Ascending aorta (tissue), 2 donors: Measurements from ENCODE around the gene GARIN5B. TPM values are rescaled to one million over a fixed set of nuclear protein-coding genes. Genes with fewer than 3 reads are reported as not detected.

Source experiments
- DNase-seq, 2 donors: peaks; one replicate each; pipeline ENCODE4 v3.0.0-alpha.2; 2019; ENCODE audit warnings: low spot score in 2 of 2
- H3K27ac ChIP-seq, 2 donors: fragments of 200-600 bp; sonication (generic); one replicate each; pipeline ENCODE4 v1.5.1; 2016 to 2017; ENCODE audit warnings: mild to moderate bottlenecking in 1 of 2
- H3K27me3 ChIP-seq: fragments of 200-600 bp; sonication (generic); one replicate; pipeline ENCODE4 v1.5.1; 2017
- H3K36me3 ChIP-seq, 2 donors: fragments of 200-600 bp; sonication (generic); one replicate each; pipeline ENCODE4 v1.5.1; 2016
- H3K4me1 ChIP-seq, 2 donors: fragments of 200-600 bp; sonication (generic); one replicate each; pipeline ENCODE4 v1.5.1; 2016 to 2017; ENCODE audit warnings: mild to moderate bottlenecking in 1 of 2
- H3K4me3 ChIP-seq, 2 donors: fragments of 200-600 bp; sonication (generic); one replicate each; pipeline ENCODE4 v1.5.1; 2016 to 2017; ENCODE audit warnings: mild to moderate bottlenecking in 1 of 2
- H3K9me3 ChIP-seq, 2 donors: fragments of 200-600 bp; sonication (generic); one replicate each; pipeline ENCODE4 v1.5.1; 2016
- CTCF ChIP-seq, 3 experiments: fragments of 200-600 bp in 2 of 3; fragments of 450-650 bp in 1 of 3; sonication (generic) in 2 of 3; IDR thresholded peaks; one replicate each; pipeline ENCODE4 v1.5.1; 2016 to 2019; ENCODE audit warnings: antibody characterized with exemption in 3 of 3, mild to moderate bottlenecking in 1 of 3, moderate library complexity in 1 of 3
- intact Hi-C: fragments of 100-400 bp; cut with DNase I; formaldehyde crosslinking; loops from one replicate; pipeline ENCODE4 v1.15.1; 2023
- total RNA-seq: library from RNA; depleted of rRNA; stranded (reverse); fragments of >200 nt; gene quantifications from one replicate; pipeline ENCODE4 v1.1.0, GENCODE V29; 2016

GARIN5B gene
- total RNA-seq, 1 donor from 2014 or later = not detected

- Histone ChIP-seq H3K4me1 (no peaks in the 10 kb centered on the region), H3K4me3 (no peak overlapping the region), H3K9me3 (no peaks in the 10 kb centered on the region), H3K36me3 (no peaks in the 10 kb centered on the region), H3K27me3 (no peaks in the 10 kb centered on the region), H3K27ac (no peak overlapping the region)
- intact Hi-C loops = no loop called here
- TF ChIP-seq CTCF (IDR thresholded peaks at IDR 0.05) = no peak
- no peak for DNase-seq
Measured at GRCh38 chr19:55319785-55320184, 43.3 kb downstream of the GARIN5B start.

- H3K9me3 ChIP-seq = no peaks in the 10 kb centered on the region
- no peak for TF ChIP-seq CTCF (IDR thresholded peaks at IDR 0.05)
- H3K36me3 ChIP-seq = no peaks in the 10 kb centered on the region
- H3K4me1 ChIP-seq = no peaks in the 10 kb centered on the region
- H3K27ac ChIP-seq = no peak overlapping the region
- H3K27me3 ChIP-seq = no peaks in the 10 kb centered on the region
- DNase-seq = no peak
- intact Hi-C loops = no loop called here
- H3K4me3 ChIP-seq = no peak overlapping the region
Measured at GRCh38 chr19:55316646-55317045, 46.4 kb downstream of the GARIN5B start.

GRCh38 chr19:55315956-55316525, 47.0 kb downstream of the GARIN5B start:
- intact Hi-C loops = no loop called here
- no peak for DNase-seq
- TF ChIP-seq CTCF (IDR thresholded peaks at IDR 0.05) = no peak
- Histone ChIP-seq H3K4me3 (no peak overlapping the region), H3K27ac (no peak overlapping the region), H3K4me1 (no peaks in the 10 kb centered on the region), H3K9me3 (no peaks in the 10 kb centered on the region), H3K27me3 (no peaks in the 10 kb centered on the region), H3K36me3 (no peaks in the 10 kb centered on the region)

- no peak for DNase-seq
- Histone ChIP-seq H3K27ac (no peak overlapping the region), H3K4me1 (no peaks in the 10 kb centered on the region), H3K36me3 (peaks cover 4 to 9% of the 10 kb centered on the region in 2 donors), H3K4me3 (no peak overlapping the region), H3K9me3 (no peaks in the 10 kb centered on the region), H3K27me3 (no peaks in the 10 kb centered on the region)
- intact Hi-C loops = no loop called here
- TF ChIP-seq CTCF (IDR thresholded peaks at IDR 0.05) = no peak
Measured at GRCh38 chr19:55314396-55314795, 48.7 kb downstream of the GARIN5B start.

GRCh38 chr19:55312621-55313512, 50.2 kb downstream of the GARIN5B start:
- Histone ChIP-seq H3K27ac (no peak overlapping the region), H3K36me3 (peaks cover 13 to 14% of the 10 kb centered on the region in 2 donors)

More at GRCh38 chr19:55312621-55313512, 50.2 kb downstream of the GARIN5B start:
- Histone ChIP-seq H3K27me3 (no peaks in the 10 kb centered on the region), H3K4me3 (no peak overlapping the region), H3K9me3 (no peaks in the 10 kb centered on the region), H3K4me1 (no peaks in the 10 kb centered on the region)
- DNase-seq = no peak
- no peak for TF ChIP-seq CTCF (IDR thresholded peaks at IDR 0.05)
- intact Hi-C loops = no loop called here
